Smooth muscle cell (in vitro differentiated cells): ENCODE data around the gene VTI1A. TPM values are rescaled to one million over a fixed set of nuclear protein-coding genes. Genes with fewer than 3 reads are reported as not detected.

Source experiments
- DNase-seq: peaks from one replicate; lab custom pipeline; 2025; ENCODE audit not compliant: unreplicated experiment; lab: John Stamatoyannopoulos, UW
- H2AFZ ChIP-seq: fragments of 200-600 bp; sonication (generic); 2 replicates; pipeline ENCODE4 v1.6.0; 2016; ENCODE audit warnings: antibody characterized with exemption, low read depth, mild to moderate bottlenecking
- H3F3A ChIP-seq: fragments of 200-600 bp; sonication (generic); 2 replicates; pipeline ENCODE4 v1.6.0; 2017; ENCODE audit warnings: antibody characterized with exemption, low read depth
- H3K27ac ChIP-seq: fragments of 200-600 bp; sonication (generic); 2 replicates; pipeline ENCODE4 v1.5.1; 2016; ENCODE audit warnings: low read depth, mild to moderate bottlenecking
- H3K27me3 ChIP-seq: fragments of 200-600 bp; sonication (generic); 2 replicates; pipeline ENCODE4 v1.6.1; 2016; ENCODE audit warnings: low read depth, mild to moderate bottlenecking
- H3K36me3 ChIP-seq: fragments of 200-600 bp; sonication (generic); 2 replicates; pipeline ENCODE4 v1.5.1; 2016; ENCODE audit warnings: low read depth
- H3K4me1 ChIP-seq: fragments of 200-600 bp; sonication (generic); 2 replicates; pipeline ENCODE4 v1.5.1; 2016; ENCODE audit warnings: low read depth
- H3K4me2 ChIP-seq: fragments of 200-600 bp; sonication (generic); 2 replicates; pipeline ENCODE4 v1.6.0; 2016; ENCODE audit warnings: mild to moderate bottlenecking
- H3K4me3 ChIP-seq: fragments of 200-600 bp; sonication (generic); 2 replicates; pipeline ENCODE4 v1.5.1; 2016; ENCODE audit warnings: mild to moderate bottlenecking
- H3K79me2 ChIP-seq: fragments of 200-600 bp; sonication (generic); 2 replicates; pipeline ENCODE4 v1.6.0; 2016; ENCODE audit warnings: low read depth, mild to moderate bottlenecking
- H3K9ac ChIP-seq: fragments of 200-600 bp; sonication (generic); 2 replicates; pipeline ENCODE4 v1.6.0; 2016; ENCODE audit warnings: low read depth
- H3K9me3 ChIP-seq: fragments of 200-600 bp; sonication (generic); replicated peaks from 2 replicates; pipeline ENCODE4 v1.5.1; 2016; ENCODE audit warnings: low read depth
- H4K20me1 ChIP-seq: fragments of 200-600 bp; sonication (generic); 2 replicates; pipeline ENCODE4 v1.6.0; 2016; ENCODE audit warnings: low read depth
- WGBS: methylation state at CpG from one replicate; pipeline ENCODE4 v1.1.7; 2016; ENCODE audit warnings: low lambda C conversion rate; 5-methylcytosine and 5-hydroxymethylcytosine counted together
- polyA plus RNA-seq: library from polyadenylated mRNA; unstranded; fragments of >200 nt; fragmentation: Nextera tagmentation; extraction: Ambion mirVana; gene quantifications from 2 replicates; pipeline ENCODE4 v1.2.1, GENCODE V29; 2016
- total RNA-seq: library from RNA; depleted of rRNA; stranded (reverse); fragments of >200 nt; gene quantifications from 2 replicates; pipeline ENCODE4 v1.2.3, GENCODE V29; 2014
- TF ChIP-seq, protein P1 (sequence below): fragments of 200-600 bp; sonication (generic); IDR thresholded peaks from 2 replicates; pipeline ENCODE4 v1.5.1; 2017; ENCODE audit warnings: borderline replicate concordance, mild to moderate bottlenecking, antibody characterized with exemption; ENCODE audit not compliant: insufficient read depth, poor library complexity, severe bottlenecking

VTI1A gene
- total and polyA plus RNA-seq, 2 experiments from 2014 or later, result 14.0 to 21.8 TPM

DNA sequence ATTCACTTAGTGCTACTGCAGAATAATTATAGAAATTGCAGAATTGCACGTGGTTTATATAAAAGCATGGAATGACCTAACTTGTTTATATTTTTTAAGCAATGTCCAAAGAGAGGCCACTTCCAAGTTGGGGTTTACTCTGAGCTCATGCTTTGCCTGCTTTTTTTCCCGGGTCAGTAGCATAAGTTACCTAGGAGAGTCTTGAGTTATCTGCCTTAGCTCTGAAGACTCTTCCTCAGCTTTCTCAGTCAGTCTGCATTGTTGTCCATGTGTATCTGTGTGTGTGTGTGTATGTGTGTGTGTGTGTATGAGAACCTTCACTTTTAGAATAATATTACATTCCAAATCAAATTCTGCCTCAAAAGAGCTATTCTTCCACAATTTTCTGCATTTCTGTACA, 263.5 kb downstream of the VTI1A start:
- Histone ChIP-seq H3K36me3 (no peaks in the 10 kb centered on the region), H3K9me3 (no peaks in the 10 kb centered on the region), H3K9ac (no peak overlapping the region), H3K4me1 (peaks cover 9% of the 10 kb centered on the region), H3K27me3 (no peaks in the 10 kb centered on the region), H3F3A (no peaks in the 10 kb centered on the region), H3K4me2 (no peak overlapping the region), H2AFZ (no peak overlapping the region), H4K20me1 (no peaks in the 10 kb centered on the region), H3K27ac (no peak overlapping the region), H3K4me3 (no peak overlapping the region), H3K79me2 (no peaks in the 10 kb centered on the region)
- 96% methylated on average over 2 of the region's 2 CpGs for WGBS
- no peak for DNase-seq
- TF ChIP-seq, protein P1, sequence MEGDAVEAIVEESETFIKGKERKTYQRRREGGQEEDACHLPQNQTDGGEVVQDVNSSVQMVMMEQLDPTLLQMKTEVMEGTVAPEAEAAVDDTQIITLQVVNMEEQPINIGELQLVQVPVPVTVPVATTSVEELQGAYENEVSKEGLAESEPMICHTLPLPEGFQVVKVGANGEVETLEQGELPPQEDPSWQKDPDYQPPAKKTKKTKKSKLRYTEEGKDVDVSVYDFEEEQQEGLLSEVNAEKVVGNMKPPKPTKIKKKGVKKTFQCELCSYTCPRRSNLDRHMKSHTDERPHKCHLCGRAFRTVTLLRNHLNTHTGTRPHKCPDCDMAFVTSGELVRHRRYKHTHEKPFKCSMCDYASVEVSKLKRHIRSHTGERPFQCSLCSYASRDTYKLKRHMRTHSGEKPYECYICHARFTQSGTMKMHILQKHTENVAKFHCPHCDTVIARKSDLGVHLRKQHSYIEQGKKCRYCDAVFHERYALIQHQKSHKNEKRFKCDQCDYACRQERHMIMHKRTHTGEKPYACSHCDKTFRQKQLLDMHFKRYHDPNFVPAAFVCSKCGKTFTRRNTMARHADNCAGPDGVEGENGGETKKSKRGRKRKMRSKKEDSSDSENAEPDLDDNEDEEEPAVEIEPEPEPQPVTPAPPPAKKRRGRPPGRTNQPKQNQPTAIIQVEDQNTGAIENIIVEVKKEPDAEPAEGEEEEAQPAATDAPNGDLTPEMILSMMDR, result no peak

DNA sequence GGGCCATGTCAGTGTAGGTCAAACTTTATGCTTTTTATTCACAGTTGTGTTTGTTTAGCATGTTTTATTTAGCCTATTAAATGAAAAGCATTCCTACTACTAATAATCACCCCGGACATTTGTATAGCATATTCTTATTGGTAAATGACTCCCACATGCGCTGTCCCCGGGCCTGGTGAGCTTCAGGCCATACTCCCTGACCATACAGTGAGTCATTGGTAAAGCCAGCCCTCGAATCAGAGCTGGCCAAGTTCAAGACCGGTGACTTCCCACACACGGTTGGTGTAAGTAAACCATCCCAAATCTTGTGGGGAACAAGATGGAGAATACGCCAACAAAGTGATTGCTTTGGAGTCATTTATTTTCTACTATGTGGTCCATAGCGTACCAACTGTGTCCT, 264.4 kb downstream of the VTI1A start:
- Histone ChIP-seq H3K36me3 (no peaks in the 10 kb centered on the region), H3K4me2 (no peak overlapping the region), H3K9ac (no peak overlapping the region), H3K27ac (no peak overlapping the region), H4K20me1 (no peaks in the 10 kb centered on the region), H3F3A (no peaks in the 10 kb centered on the region), H3K9me3 (no peaks in the 10 kb centered on the region), H2AFZ (no peak overlapping the region), H3K27me3 (no peaks in the 10 kb centered on the region), H3K79me2 (no peaks in the 10 kb centered on the region), H3K4me3 (no peak overlapping the region), H3K4me1 (peaks cover 9% of the 10 kb centered on the region)
- whole genome bisulfite sequencing, result 78% methylated on average over 8 of the region's 8 CpGs
- DNase-seq, result no peak
- TF ChIP-seq, protein P1, result no peak

DNA sequence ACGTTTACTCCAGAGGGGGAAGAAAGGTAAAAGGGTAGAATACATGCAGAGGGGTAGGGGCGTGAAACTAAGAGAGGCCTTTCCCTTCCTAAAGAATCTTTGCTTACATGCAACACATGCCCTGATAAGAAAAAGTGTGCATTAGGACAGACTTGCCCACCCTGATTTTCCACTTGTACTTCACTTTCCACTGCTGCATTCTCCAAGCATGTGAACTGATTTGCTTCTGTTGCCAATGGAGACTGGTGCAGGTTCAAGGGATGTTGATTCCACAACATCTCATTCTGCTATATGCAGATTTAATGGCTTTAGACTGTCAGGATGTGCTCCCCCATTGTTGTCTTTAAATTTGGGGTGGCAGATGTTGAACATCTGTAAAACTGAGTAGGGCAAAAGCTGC, 265.5 kb downstream of the VTI1A start:
- Histone ChIP-seq H3K9me3 (no peaks in the 10 kb centered on the region), H2AFZ (no peak overlapping the region), H4K20me1 (no peaks in the 10 kb centered on the region), H3K9ac (no peak overlapping the region), H3K4me2 (no peak overlapping the region), H3K27ac (no peak overlapping the region), H3K4me1 (peaks cover 9% of the 10 kb centered on the region), H3K4me3 (no peak overlapping the region), H3K27me3 (no peaks in the 10 kb centered on the region), H3K36me3 (no peaks in the 10 kb centered on the region), H3K79me2 (no peaks in the 10 kb centered on the region), H3F3A (no peaks in the 10 kb centered on the region)
- 95% methylated on average over 2 of the region's 2 CpGs for WGBS
- TF ChIP-seq, protein P1, result no peak
- DNase-seq, result no peak

DNA sequence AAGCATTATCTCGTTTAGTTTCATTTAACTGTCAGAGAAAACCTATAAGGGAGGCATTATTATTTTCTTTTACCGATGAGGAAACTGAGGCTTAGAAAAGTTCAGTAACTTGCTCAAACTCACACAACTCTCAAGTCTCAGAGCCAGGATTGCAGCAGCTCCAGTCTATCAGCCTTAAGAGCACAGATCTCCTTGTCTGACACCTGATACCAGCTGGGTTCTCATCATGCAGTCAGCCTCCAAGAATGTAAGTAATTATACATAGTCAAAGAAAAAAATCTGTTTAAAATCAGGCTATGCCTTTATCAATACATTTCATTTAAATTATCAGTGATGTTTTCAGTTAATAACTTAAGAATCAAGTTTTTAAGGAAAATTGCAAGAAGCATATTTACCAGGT, 266.4 kb downstream of the VTI1A start:
- TF ChIP-seq, protein P1, result no peak
- Histone ChIP-seq H3K27ac (no peak overlapping the region), H3K36me3 (no peaks in the 10 kb centered on the region), H3K4me2 (no peak overlapping the region), H3K9me3 (no peaks in the 10 kb centered on the region), H3K4me3 (no peak overlapping the region), H3K27me3 (no peaks in the 10 kb centered on the region), H3F3A (no peaks in the 10 kb centered on the region), H2AFZ (no peak overlapping the region), H3K9ac (no peak overlapping the region), H4K20me1 (no peaks in the 10 kb centered on the region), H3K4me1 (peaks cover 9% of the 10 kb centered on the region), H3K79me2 (no peaks in the 10 kb centered on the region)
- 85% methylated on average over 2 of the region's 2 CpGs for WGBS
- no peak for DNase-seq
